ENCODE results near the gene KRT7. TPM values are rescaled to one million over a fixed set of nuclear protein-coding genes. Genes with fewer than 3 reads are reported as not detected.

The KRT7 gene
- polyA plus RNA-seq, 1 of the 3 experiments (the other 2 are of a cell fraction), result 5.4 TPM

- Histone ChIP-seq H3F3A (replicated peaks; ENCODE audit: insufficient read depth) (peaks cover 35% of the 10 kb centered on the region), H3K9me2 (no peaks in the 10 kb centered on the region), H3K27ac (ENCODE audit: low read depth in 2 of 2, low read length in 1 of 2) (peak overlapping the region in 1 of 2 experiments; percentile 58; a peak in 2 of 4 replicates), H3K36me3 (replicated peaks in 1 of 2; ENCODE audit: control insufficient read depth in 1 of 2, insufficient read depth in 2 of 2, low read length in 1 of 2) (no peaks in the 10 kb centered on the region), H4K20me1 (ENCODE audit: insufficient read depth) (no peaks in the 10 kb centered on the region), H3K27me3 (ENCODE audit: insufficient read depth) (no peaks in the 10 kb centered on the region), H3K79me2 (ENCODE audit: insufficient read depth) (no peaks in the 10 kb centered on the region), H3K4me2 (0 out of 2 replicates have a peak overlapping the region, but pooled peaks have one; percentile 2), H2AFZ (ENCODE audit: low read depth) (no peak overlapping the region), H3K9ac (peak overlapping the region; percentile 2; the same call in 1 of the 2 replicates), H3K4me1 (ENCODE audit: control insufficient read depth in 1 of 2, insufficient read depth in 2 of 2, low read depth in 1 of 2, low read length in 1 of 2) (peaks cover 0 to 20% of the 10 kb centered on the region in 2 experiments; a peak in 3 of 4 replicates), H3K9me3 (no peaks in the 10 kb centered on the region), H3K4me3 (ENCODE audit: low read depth in 2 of 2, low read length in 1 of 2) (no peak overlapping the region)
- ChIA-PET CTCF (interaction anchor here (1.5 to 2.2 kb wide), 4 partner anchors 22 to 72 kb away, joined by 5 to 9 read pairs (median 6); no protein-coding TSS in a partner anchor), POLR2A (no interaction called here)
- WGBS (ENCODE audit: low lambda C conversion rate), result 40% methylated on average over 2 of the region's 2 CpGs
- no peak for DNase-seq
- TF ChIP-seq, protein P1, sequence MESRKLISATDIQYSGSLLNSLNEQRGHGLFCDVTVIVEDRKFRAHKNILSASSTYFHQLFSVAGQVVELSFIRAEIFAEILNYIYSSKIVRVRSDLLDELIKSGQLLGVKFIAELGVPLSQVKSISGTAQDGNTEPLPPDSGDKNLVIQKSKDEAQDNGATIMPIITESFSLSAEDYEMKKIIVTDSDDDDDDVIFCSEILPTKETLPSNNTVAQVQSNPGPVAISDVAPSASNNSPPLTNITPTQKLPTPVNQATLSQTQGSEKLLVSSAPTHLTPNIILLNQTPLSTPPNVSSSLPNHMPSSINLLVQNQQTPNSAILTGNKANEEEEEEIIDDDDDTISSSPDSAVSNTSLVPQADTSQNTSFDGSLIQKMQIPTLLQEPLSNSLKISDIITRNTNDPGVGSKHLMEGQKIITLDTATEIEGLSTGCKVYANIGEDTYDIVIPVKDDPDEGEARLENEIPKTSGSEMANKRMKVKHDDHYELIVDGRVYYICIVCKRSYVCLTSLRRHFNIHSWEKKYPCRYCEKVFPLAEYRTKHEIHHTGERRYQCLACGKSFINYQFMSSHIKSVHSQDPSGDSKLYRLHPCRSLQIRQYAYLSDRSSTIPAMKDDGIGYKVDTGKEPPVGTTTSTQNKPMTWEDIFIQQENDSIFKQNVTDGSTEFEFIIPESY (IDR thresholded peaks at IDR 0.05; ENCODE audit: borderline replicate concordance, low read depth), result no peak
- no peak for TF ChIP-seq CTCF (IDR thresholded peaks at IDR 0.05)
- TF ChIP-seq EP300 (IDR thresholded peaks at IDR 0.05; ENCODE audit: borderline replicate concordance in 1 of 2, low read depth in 1 of 2, low read length in 1 of 2), result peak in 1 of 2 experiments; percentile 84; a peak in 2 of 4 replicates
- TF ChIP-seq SIN3A (IDR thresholded peaks at IDR 0.05; ENCODE audit: borderline replicate concordance, low read depth, low read length), result no peak
- TF ChIP-seq EZH2phosphoT487 (IDR thresholded peaks at IDR 0.05; ENCODE audit: borderline replicate concordance, low read depth), result no peak
- no peak for TF ChIP-seq MEF2A (IDR thresholded peaks at IDR 0.05; ENCODE audit: borderline replicate concordance, low read depth)
- TF ChIP-seq, protein P2, sequence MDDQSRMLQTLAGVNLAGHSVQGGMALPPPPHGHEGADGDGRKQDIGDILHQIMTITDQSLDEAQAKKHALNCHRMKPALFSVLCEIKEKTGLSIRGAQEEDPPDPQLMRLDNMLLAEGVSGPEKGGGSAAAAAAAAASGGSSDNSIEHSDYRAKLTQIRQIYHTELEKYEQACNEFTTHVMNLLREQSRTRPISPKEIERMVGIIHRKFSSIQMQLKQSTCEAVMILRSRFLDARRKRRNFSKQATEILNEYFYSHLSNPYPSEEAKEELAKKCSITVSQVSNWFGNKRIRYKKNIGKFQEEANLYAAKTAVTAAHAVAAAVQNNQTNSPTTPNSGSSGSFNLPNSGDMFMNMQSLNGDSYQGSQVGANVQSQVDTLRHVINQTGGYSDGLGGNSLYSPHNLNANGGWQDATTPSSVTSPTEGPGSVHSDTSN (IDR thresholded peaks at IDR 0.05), result peak; percentile 92
- no peak for TF ChIP-seq RFX5 (IDR thresholded peaks at IDR 0.05; ENCODE audit: low read length)
- TF ChIP-seq TEAD4 (IDR thresholded peaks at IDR 0.05; ENCODE audit: borderline replicate concordance, insufficient read depth), result peak; percentile 73; the same call in 1 of the 2 replicates
- no peak for TF ChIP-seq YY1 (IDR thresholded peaks at IDR 0.05; ENCODE audit: low read depth)
- TF ChIP-seq GABPA (IDR thresholded peaks at IDR 0.05; ENCODE audit: low read depth), result no peak
- TF ChIP-seq TCF12 (IDR thresholded peaks at IDR 0.05), result peak; percentile 94
- TF ChIP-seq, protein P3, sequence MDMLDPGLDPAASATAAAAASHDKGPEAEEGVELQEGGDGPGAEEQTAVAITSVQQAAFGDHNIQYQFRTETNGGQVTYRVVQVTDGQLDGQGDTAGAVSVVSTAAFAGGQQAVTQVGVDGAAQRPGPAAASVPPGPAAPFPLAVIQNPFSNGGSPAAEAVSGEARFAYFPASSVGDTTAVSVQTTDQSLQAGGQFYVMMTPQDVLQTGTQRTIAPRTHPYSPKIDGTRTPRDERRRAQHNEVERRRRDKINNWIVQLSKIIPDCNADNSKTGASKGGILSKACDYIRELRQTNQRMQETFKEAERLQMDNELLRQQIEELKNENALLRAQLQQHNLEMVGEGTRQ (IDR thresholded peaks at IDR 0.05; ENCODE audit: borderline replicate concordance, low read depth, low read length), result no peak
- no peak for TF ChIP-seq RCOR1 (IDR thresholded peaks at IDR 0.05; ENCODE audit: low read length)
- no peak for TF ChIP-seq ELF1 (IDR thresholded peaks at IDR 0.05)
- TF ChIP-seq SMC3 (IDR thresholded peaks at IDR 0.05; ENCODE audit: low read depth, low read length), result no peak
- TF ChIP-seq FOXM1 (IDR thresholded peaks at IDR 0.05; ENCODE audit: low read depth), result no peak
- no peak for TF ChIP-seq MXI1 (IDR thresholded peaks at IDR 0.05; ENCODE audit: low read depth, low read length)
- no peak for TF ChIP-seq CHD2 (IDR thresholded peaks at IDR 0.05; ENCODE audit: low read length, partially characterized antibody)
- no peak for TF ChIP-seq NRF1 (IDR thresholded peaks at IDR 0.05; ENCODE audit: low read depth, low read length)
- TF ChIP-seq JUND (IDR thresholded peaks at IDR 0.05), result peak; percentile 72
- TF ChIP-seq USF1 (IDR thresholded peaks at IDR 0.05; ENCODE audit: borderline replicate concordance, low read depth), result no peak
- TF ChIP-seq, protein P4, sequence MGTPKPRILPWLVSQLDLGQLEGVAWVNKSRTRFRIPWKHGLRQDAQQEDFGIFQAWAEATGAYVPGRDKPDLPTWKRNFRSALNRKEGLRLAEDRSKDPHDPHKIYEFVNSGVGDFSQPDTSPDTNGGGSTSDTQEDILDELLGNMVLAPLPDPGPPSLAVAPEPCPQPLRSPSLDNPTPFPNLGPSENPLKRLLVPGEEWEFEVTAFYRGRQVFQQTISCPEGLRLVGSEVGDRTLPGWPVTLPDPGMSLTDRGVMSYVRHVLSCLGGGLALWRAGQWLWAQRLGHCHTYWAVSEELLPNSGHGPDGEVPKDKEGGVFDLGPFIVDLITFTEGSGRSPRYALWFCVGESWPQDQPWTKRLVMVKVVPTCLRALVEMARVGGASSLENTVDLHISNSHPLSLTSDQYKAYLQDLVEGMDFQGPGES (IDR thresholded peaks at IDR 0.05; ENCODE audit: low read depth, low read length), result no peak
- no peak for TF ChIP-seq RAD21 (IDR thresholded peaks at IDR 0.05; ENCODE audit: low read length)
- TF ChIP-seq, protein P5, sequence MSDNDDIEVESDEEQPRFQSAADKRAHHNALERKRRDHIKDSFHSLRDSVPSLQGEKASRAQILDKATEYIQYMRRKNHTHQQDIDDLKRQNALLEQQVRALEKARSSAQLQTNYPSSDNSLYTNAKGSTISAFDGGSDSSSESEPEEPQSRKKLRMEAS (IDR thresholded peaks at IDR 0.05; ENCODE audit: low read depth), result no peak
- TF ChIP-seq GATA2 (CRISPR knock-in tag; IDR thresholded peaks at IDR 0.05), result no peak
- peak; percentile 74; the same call in 1 of the 2 replicates for TF ChIP-seq RXRA (IDR thresholded peaks at IDR 0.05; ENCODE audit: borderline replicate concordance, low read depth)
These were observed 52.2 kb downstream of the KRT7 start for GRCh38 chr12:52285172-52285745.

Measured in SK-N-SH (cell line).